Keratinocyte (primary cell): ENCODE results near the gene SMIM32. TPM values are rescaled to one million over a fixed set of nuclear protein-coding genes. Genes with fewer than 3 reads are reported as not detected.

ENCODE experiments used
- DNase-seq: peaks from one replicate; pipeline ENCODE4 v3.0.0-alpha.2; 2011; ENCODE audit warnings: low read depth, missing footprints, low spot score
- FAIRE-seq: peaks from 2 replicates; lab custom pipeline; 2011; peaks lifted over from hg19 to GRCh38; lab: Jason Lieb, UNC
- H2AFZ ChIP-seq: 2 replicates; pipeline ENCODE4 v1.6.0; 2012; ENCODE audit warnings: low read length, control low read depth, inconsistent platforms; ENCODE audit not compliant: control insufficient read depth
- H3K27ac ChIP-seq: 2 replicates; pipeline ENCODE4 v1.5.1; 2011; ENCODE audit warnings: low read length; ENCODE audit not compliant: control insufficient read depth, insufficient read depth
- H3K27me3 ChIP-seq: 3 replicates; pipeline ENCODE4 v1.6.0; 2011; ENCODE audit warnings: low read length; ENCODE audit not compliant: control insufficient read depth, insufficient read depth; ENCODE audit errors: extremely low read depth
- H3K36me3 ChIP-seq, 2 experiments: 2 replicates in 1 of 2; 3 replicates in 1 of 2; pipeline ENCODE4 v1.5.1; 2011; ENCODE audit warnings: low read length in 2 of 2, mild to moderate bottlenecking in 1 of 2; ENCODE audit not compliant: control insufficient read depth in 2 of 2, insufficient read depth in 2 of 2; ENCODE audit errors: extremely low read depth in 1 of 2
- H3K4me1 ChIP-seq: 3 replicates; pipeline ENCODE4 v1.5.1; 2011; ENCODE audit warnings: low read length; ENCODE audit not compliant: control insufficient read depth, insufficient read depth; ENCODE audit errors: extremely low read depth
- H3K4me2 ChIP-seq: 3 replicates; pipeline ENCODE4 v1.6.0; 2011; ENCODE audit warnings: low read depth, low read length; ENCODE audit not compliant: control insufficient read depth, insufficient read depth; ENCODE audit errors: extremely low read depth
- H3K4me3 ChIP-seq, 3 experiments: fragments of 200-600 bp in 1 of 3; sonication (generic) in 1 of 3; 2 replicates in 2 of 3; 3 replicates in 1 of 3; pipeline ENCODE4 v1.5.1; 2011 to 2016; ENCODE audit warnings: low read length in 3 of 3, mild to moderate bottlenecking in 3 of 3, control low read depth in 2 of 3, inconsistent platforms in 1 of 3, low read depth in 1 of 3, mixed read lengths in 1 of 3, mixed run types in 1 of 3, moderate library complexity in 1 of 3; ENCODE audit not compliant: control insufficient read depth in 2 of 3, insufficient read depth in 2 of 3; ENCODE audit errors: extremely low read depth in 1 of 3
- H3K79me2 ChIP-seq: 2 replicates; pipeline ENCODE4 v1.6.0; 2012; ENCODE audit warnings: low read length; ENCODE audit not compliant: control insufficient read depth, insufficient read depth
- H3K9ac ChIP-seq: 3 replicates; pipeline ENCODE4 v1.6.0; 2011; ENCODE audit warnings: low read length; ENCODE audit not compliant: control insufficient read depth, insufficient read depth; ENCODE audit errors: extremely low read depth
- H3K9me1 ChIP-seq: 3 replicates; pipeline ENCODE4 v1.6.0; 2011; ENCODE audit warnings: low read length; ENCODE audit not compliant: control insufficient read depth, insufficient read depth; ENCODE audit errors: extremely low read depth
- H3K9me3 ChIP-seq: 2 replicates; pipeline ENCODE4 v1.5.1; 2012; ENCODE audit warnings: low read depth, low read length; ENCODE audit not compliant: control insufficient read depth
- H4K20me1 ChIP-seq: 3 replicates; pipeline ENCODE4 v1.6.0; 2011; ENCODE audit warnings: low read length; ENCODE audit not compliant: control insufficient read depth, insufficient read depth; ENCODE audit errors: extremely low read depth
- CTCF ChIP-seq, 3 experiments: IDR thresholded peaks in 1 of 3; conservative IDR thresholded peaks in 1 of 3; optimal IDR thresholded peaks in 1 of 3; 2 replicates in 2 of 3; 3 replicates in 1 of 3; pipeline versions ENCODE3 to v1.5.1; 2011; ENCODE audit warnings: low read length in 3 of 3, mild to moderate bottlenecking in 3 of 3, moderate library complexity in 2 of 3, control low read depth in 1 of 3, inconsistent platforms in 1 of 3; ENCODE audit not compliant: insufficient read depth in 2 of 3; ENCODE audit errors: extremely low read depth in 1 of 3
- EZH2 ChIP-seq: IDR thresholded peaks from one replicate; pipeline ENCODE4 v1.6.1; 2012; ENCODE audit warnings: inconsistent platforms, mild to moderate bottlenecking, low read length, moderate library complexity
- dilution Hi-C: fragments of 300-500 bp; cut with MboI; formaldehyde crosslinking; loops from one replicate; pipeline ENCODE4 v1.7.0; 2020; ENCODE audit warnings: low sequenced_read_pairs; ENCODE audit not compliant: extremely low pct_ligation_motif_present
- polyA plus RNA-seq, 5 experiments: library from polyadenylated mRNA; depleted of rRNA in 3 of 5; stranded (reverse) in 3 of 5; stranded (forward) in 1 of 5; unstranded in 1 of 5; fragments of >200 nt; gene quantifications; 1 replicate in 1 of 5; 2 replicates in 3 of 5; 3 replicates in 1 of 5; pipeline versions ENCODE4 v1.2.1 to v1.2.3, GENCODE V29; 2011 to 2012; ENCODE audit warnings: missing spikeins in 2 of 5, low read depth in 1 of 5, low replicate concordance in 1 of 5

Gene SMIM32
- polyA plus RNA-seq, 1 donor (not counting 4 experiments of a cell fraction or from before 2014, with no cell fraction given): not detected

- Histone ChIP-seq H3K4me2 (no peak overlapping the region), H3K9me1 (no peaks in the 10 kb centered on the region), H2AFZ (no peak overlapping the region), H3K4me3 (no peak overlapping the region), H3K79me2 (no peaks in the 10 kb centered on the region), H3K4me1 (peaks cover 15% of the 10 kb centered on the region), H3K27me3 (peaks cover 33% of the 10 kb centered on the region), H3K36me3 (no peaks in the 10 kb centered on the region), H3K27ac (no peak overlapping the region), H3K9me3 (no peaks in the 10 kb centered on the region), H3K9ac (no peak overlapping the region), H4K20me1 (no peaks in the 10 kb centered on the region)
- no peak for DNase-seq
- TF ChIP-seq CTCF (optimal IDR thresholded peaks at IDR 0.05 in 1 of 3, IDR thresholded peaks at IDR 0.05 in 1 of 3, conservative IDR thresholded peaks at IDR 0.05 in 1 of 3; ENCODE audit: extremely low read depth in 1 of 3, insufficient read depth in 2 of 3, low read length in 3 of 3) (no peak), EZH2 (no peak)
- dilution Hi-C loops: no loop called here
- FAIRE-seq: no peak
Observed at GRCh38 chr5:136195971-136196820, 3.2 kb upstream of the SMIM32 start.

GRCh38 chr5:136194576-136194975 lies 1.6 kb upstream of the SMIM32 start:
- no peaks in the 10 kb centered on the region for H3K36me3 ChIP-seq
- H3K4me3 ChIP-seq: no peak overlapping the region
- H2AFZ ChIP-seq: no peak overlapping the region
- H3K9ac ChIP-seq: no peak overlapping the region
- dilution Hi-C loops: no loop called here
- H3K27ac ChIP-seq: no peak overlapping the region
- H3K9me1 ChIP-seq: no peaks in the 10 kb centered on the region
- DNase-seq (no peak), FAIRE-seq (no peak)
- peaks cover 4% of the 10 kb centered on the region for H4K20me1 ChIP-seq
- H3K79me2 ChIP-seq: no peaks in the 10 kb centered on the region
- peaks cover 37% of the 10 kb centered on the region for H3K27me3 ChIP-seq
- TF ChIP-seq CTCF (optimal IDR thresholded peaks at IDR 0.05 in 1 of 3, IDR thresholded peaks at IDR 0.05 in 1 of 3, conservative IDR thresholded peaks at IDR 0.05 in 1 of 3; ENCODE audit: extremely low read depth in 1 of 3, insufficient read depth in 2 of 3, low read length in 3 of 3) (no peak), EZH2 (no peak)
- H3K9me3 ChIP-seq: no peaks in the 10 kb centered on the region
- H3K4me2 ChIP-seq: no peak overlapping the region
- peaks cover 17% of the 10 kb centered on the region for H3K4me1 ChIP-seq
